HG03575 (cell line): ENCODE results near the gene OR56A1.

Experiments used
- ATAC-seq: cut with Tn5 transposase; IDR thresholded peaks from one replicate; pipeline ENCODE4 v1.9.1; 2021; ENCODE audit not compliant: unreplicated experiment, insufficient number of reproducible peaks, low FRiP score; ENCODE audit errors: extremely low read depth

OR56A1 gene

DNA sequence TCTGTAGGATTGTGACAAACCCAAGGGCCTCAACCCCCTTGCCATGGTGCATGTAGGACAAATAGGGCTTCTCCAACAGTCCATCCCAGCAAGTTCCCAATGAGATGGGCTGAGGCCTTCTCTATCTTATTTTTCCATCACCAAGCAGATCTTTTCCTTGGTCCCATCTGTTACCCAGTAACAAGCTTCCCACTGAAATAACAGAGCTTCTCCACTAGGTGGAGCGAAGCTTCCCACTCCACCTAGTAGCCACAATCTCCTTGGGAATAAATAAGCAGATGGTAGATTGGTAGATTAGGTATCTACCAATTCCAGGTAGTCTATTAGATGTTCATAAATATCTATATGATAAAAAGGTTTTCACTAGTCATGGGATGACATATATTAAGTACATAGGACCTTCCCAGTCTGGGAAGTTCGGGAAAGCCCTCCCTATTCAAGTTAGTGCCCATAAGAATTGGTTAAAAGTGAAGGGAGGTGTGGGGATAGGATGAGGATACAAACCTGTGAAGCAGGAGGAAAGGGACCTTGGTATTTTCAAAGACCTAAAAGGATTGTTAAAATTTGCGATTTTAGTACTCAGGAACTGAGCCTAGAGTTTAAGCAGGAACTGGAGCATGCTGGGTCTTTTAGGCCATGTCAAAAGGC is 37.8 kb downstream of the OR56A1 start:
- ATAC-seq, result no peak

DNA sequence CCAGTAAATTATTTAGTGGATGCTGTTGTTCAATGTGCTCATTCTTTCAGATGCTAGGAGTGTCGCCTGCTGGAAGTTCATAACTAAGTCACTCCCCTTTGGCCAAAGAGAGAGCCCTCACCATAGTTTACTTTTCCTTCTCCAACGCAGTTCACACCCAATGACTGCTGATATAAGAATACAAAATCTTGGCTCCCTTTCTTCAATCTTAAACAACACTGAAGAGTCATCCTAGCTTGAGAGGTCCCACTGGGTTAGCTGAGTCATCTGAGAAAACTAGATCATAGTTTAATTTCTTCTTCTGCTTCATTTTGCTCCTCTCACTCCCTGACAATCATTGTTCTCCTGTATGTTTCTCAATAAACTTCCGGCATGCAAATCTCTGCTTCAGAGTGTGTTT is 38.4 kb downstream of the OR56A1 start:
- ATAC-seq, result no peak

- no peak for ATAC-seq
Measured at GRCh38 chr11:5989203-5989602, 41.4 kb downstream of the OR56A1 start.

DNA sequence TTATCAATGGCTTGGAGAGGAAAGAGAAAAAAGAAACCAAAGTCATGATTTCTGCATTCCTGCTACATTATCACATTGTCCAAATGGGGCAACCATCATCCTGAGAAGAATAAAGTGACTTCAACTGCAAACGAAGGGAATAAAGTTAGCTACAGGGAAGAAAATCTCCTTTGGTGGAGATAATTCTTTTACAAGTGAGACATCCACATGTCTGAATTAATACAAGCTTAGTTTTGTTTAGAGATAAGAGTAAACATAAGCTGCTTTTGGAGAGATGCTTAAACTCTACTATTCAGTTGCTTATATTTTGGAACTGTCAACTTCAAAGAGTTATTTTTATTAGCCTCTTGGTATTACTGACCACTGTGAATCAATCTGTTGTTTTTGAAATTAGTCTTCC is 43.7 kb downstream of the OR56A1 start, which contains the start of gene OR52L1:
Gene OR52L1, minus strand, starts transcription at position 101 of the 400 bp plus-strand sequence. Its CDS starts 55 bp downstream, at position 46.
- no peak for ATAC-seq

DNA sequence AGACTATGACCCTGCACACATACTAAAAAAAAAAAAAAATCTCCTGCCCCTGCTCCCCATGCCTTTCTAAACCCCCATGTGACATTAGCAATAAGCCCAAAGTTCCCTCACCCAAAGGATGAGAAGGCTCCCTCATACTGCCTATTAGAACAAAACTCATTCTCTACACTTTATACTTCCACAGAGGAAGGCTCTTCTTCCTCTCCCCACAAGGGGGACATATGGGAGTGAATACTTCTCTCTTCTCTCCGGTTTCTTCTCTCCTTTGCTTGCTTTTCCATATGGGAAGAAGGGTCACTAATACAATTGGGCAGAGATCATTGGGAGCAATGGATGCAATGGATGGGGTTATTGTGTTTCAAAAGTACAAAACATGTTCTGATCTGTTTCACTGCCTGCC is 47.1 kb downstream of the OR56A1 start:
- ATAC-seq, result no peak

GRCh38 chr11:5973530-5973929 is 57.0 kb downstream of the OR56A1 start:
- ATAC-seq, result no peak
